Measurements from ENCODE around the gene KIAA0040.

Gene KIAA0040

GRCh38 chr1:175171036-175171913 is 21.3 kb downstream of the KIAA0040 start:
- no peaks in the 10 kb centered on the region for H3K9me3 Mint-ChIP-seq

GRCh38 chr1:175169286-175170018 is 23.1 kb downstream of the KIAA0040 start:
- no peaks in the 10 kb centered on the region for H3K27me3 Mint-ChIP-seq
- DNase-seq (ENCODE audit: low spot score in 2 of 2) (no peak), ATAC-seq (ENCODE audit: low read depth) (no peak)
- H3K4me3 Mint-ChIP-seq: no peak overlapping the region
- peaks cover 45% of the 10 kb centered on the region for H3K4me1 Mint-ChIP-seq
- peaks cover 47% of the 10 kb centered on the region for H3K36me3 Mint-ChIP-seq
- H3K9me3 Mint-ChIP-seq: no peaks in the 10 kb centered on the region
- H3K27ac Mint-ChIP-seq: peak overlapping the region; percentile 89

More at GRCh38 chr1:175171036-175171913, 21.3 kb downstream of the KIAA0040 start:
- H3K27me3 Mint-ChIP-seq: no peaks in the 10 kb centered on the region
- peak overlapping the region; percentile 89 for H3K27ac Mint-ChIP-seq
- H3K36me3 Mint-ChIP-seq: peaks cover 53% of the 10 kb centered on the region
- ATAC-seq (ENCODE audit: low read depth) (no peak), DNase-seq (ENCODE audit: low spot score in 2 of 2) (no peak)
- H3K4me1 Mint-ChIP-seq: peaks cover 55% of the 10 kb centered on the region
- no peak overlapping the region for H3K4me3 Mint-ChIP-seq

- Mint-ChIP-seq H3K27ac (peak overlapping the region; percentile 89), H3K4me1 (peaks cover 40% of the 10 kb centered on the region)
These were observed 23.8 kb downstream of the KIAA0040 start for GRCh38 chr1:175168782-175169181.

GRCh38 chr1:175167861-175168260 is 24.7 kb downstream of the KIAA0040 start:
- H3K27ac Mint-ChIP-seq: no peak overlapping the region
- no peak for DNase-seq (ENCODE audit: low spot score in 2 of 2)
- H3K27me3 Mint-ChIP-seq: no peaks in the 10 kb centered on the region
- H3K4me1 Mint-ChIP-seq: peaks cover 36% of the 10 kb centered on the region
- no peak overlapping the region for H3K4me3 Mint-ChIP-seq
- peaks cover 46% of the 10 kb centered on the region for H3K36me3 Mint-ChIP-seq
- H3K9me3 Mint-ChIP-seq: no peaks in the 10 kb centered on the region
- ATAC-seq (ENCODE audit: low read depth): no peak

More at GRCh38 chr1:175168782-175169181, 23.8 kb downstream of the KIAA0040 start:
- Mint-ChIP-seq H3K36me3 (peaks cover 48% of the 10 kb centered on the region), H3K9me3 (no peaks in the 10 kb centered on the region), H3K27me3 (no peaks in the 10 kb centered on the region), H3K4me3 (no peak overlapping the region)
- ATAC-seq (ENCODE audit: low read depth) (no peak), DNase-seq (ENCODE audit: low spot score in 2 of 2) (no peak)

- DNase-seq (ENCODE audit: low spot score in 2 of 2) (no peak), ATAC-seq (ENCODE audit: low read depth) (no peak)
- no peaks in the 10 kb centered on the region for H3K27me3 Mint-ChIP-seq
- no peak overlapping the region for H3K4me3 Mint-ChIP-seq
- peaks cover 43% of the 10 kb centered on the region for H3K36me3 Mint-ChIP-seq
- peaks cover 34% of the 10 kb centered on the region for H3K4me1 Mint-ChIP-seq
- H3K9me3 Mint-ChIP-seq: no peaks in the 10 kb centered on the region
- H3K27ac Mint-ChIP-seq: peak overlapping the region; percentile 69
These were observed 25.8 kb downstream of the KIAA0040 start for GRCh38 chr1:175166746-175167145.

GRCh38 chr1:175164751-175165150 is 27.8 kb downstream of the KIAA0040 start:
- H3K27me3 Mint-ChIP-seq: no peaks in the 10 kb centered on the region
- H3K4me3 Mint-ChIP-seq: no peak overlapping the region
- no peak for ATAC-seq (ENCODE audit: low read depth)
- H3K4me1 Mint-ChIP-seq: peaks cover 34% of the 10 kb centered on the region
- no peaks in the 10 kb centered on the region for H3K9me3 Mint-ChIP-seq
- no peak overlapping the region for H3K27ac Mint-ChIP-seq
- peaks cover 49% of the 10 kb centered on the region for H3K36me3 Mint-ChIP-seq
- no peak for DNase-seq (ENCODE audit: low spot score in 2 of 2)

- DNase-seq (ENCODE audit: low spot score in 2 of 2) (no peak), ATAC-seq (ENCODE audit: low read depth) (no peak)
- peak overlapping the region; percentile 29 for H3K27ac Mint-ChIP-seq
- H3K4me3 Mint-ChIP-seq: no peak overlapping the region
- H3K36me3 Mint-ChIP-seq: peaks cover 50% of the 10 kb centered on the region
- H3K27me3 Mint-ChIP-seq: no peaks in the 10 kb centered on the region
- H3K9me3 Mint-ChIP-seq: no peaks in the 10 kb centered on the region
- H3K4me1 Mint-ChIP-seq: peaks cover 30% of the 10 kb centered on the region
These were observed 28.9 kb downstream of the KIAA0040 start for GRCh38 chr1:175163702-175164101.

GRCh38 chr1:175162955-175163354 is 29.6 kb downstream of the KIAA0040 start:
- no peak for ATAC-seq (ENCODE audit: low read depth)
- no peaks in the 10 kb centered on the region for H3K27me3 Mint-ChIP-seq
- DNase-seq (ENCODE audit: low spot score in 2 of 2): no peak
- no peaks in the 10 kb centered on the region for H3K9me3 Mint-ChIP-seq
- H3K4me1 Mint-ChIP-seq: peaks cover 30% of the 10 kb centered on the region
- H3K36me3 Mint-ChIP-seq: peaks cover 51% of the 10 kb centered on the region
- H3K27ac Mint-ChIP-seq: no peak overlapping the region
- H3K4me3 Mint-ChIP-seq: no peak overlapping the region

- no peaks in the 10 kb centered on the region for H3K27me3 Mint-ChIP-seq
- H3K9me3 Mint-ChIP-seq: no peaks in the 10 kb centered on the region
- no peak for DNase-seq (ENCODE audit: low spot score in 2 of 2)
- peaks cover 30% of the 10 kb centered on the region for H3K36me3 Mint-ChIP-seq
- ATAC-seq (ENCODE audit: low read depth): no peak
- no peak overlapping the region for H3K27ac Mint-ChIP-seq
- H3K4me1 Mint-ChIP-seq: peaks cover 40% of the 10 kb centered on the region
- no peak overlapping the region for H3K4me3 Mint-ChIP-seq
These were observed 34.4 kb downstream of the KIAA0040 start for GRCh38 chr1:175158170-175158591.

- Mint-ChIP-seq H3K9me3 (no peaks in the 10 kb centered on the region), H3K27ac (peak overlapping the region; percentile 33), H3K36me3 (peaks cover 30% of the 10 kb centered on the region), H3K4me1 (peaks cover 40% of the 10 kb centered on the region), H3K4me3 (no peak overlapping the region), H3K27me3 (no peaks in the 10 kb centered on the region)
- ATAC-seq (ENCODE audit: low read depth) (no peak), DNase-seq (ENCODE audit: low spot score in 2 of 2) (no peak)
These were observed 35.4 kb downstream of the KIAA0040 start for GRCh38 chr1:175157200-175157599.

GRCh38 chr1:175155936-175156335 is 36.6 kb downstream of the KIAA0040 start:
- no peak overlapping the region for H3K4me3 Mint-ChIP-seq
- H3K27me3 Mint-ChIP-seq: peaks cover 6% of the 10 kb centered on the region
- peaks cover 22% of the 10 kb centered on the region for H3K36me3 Mint-ChIP-seq
- no peaks in the 10 kb centered on the region for H3K9me3 Mint-ChIP-seq
- peaks cover 34% of the 10 kb centered on the region for H3K4me1 Mint-ChIP-seq
- DNase-seq (ENCODE audit: low spot score in 2 of 2) (no peak), ATAC-seq (ENCODE audit: low read depth) (no peak)
- peak overlapping the region; percentile 43 for H3K27ac Mint-ChIP-seq

GRCh38 chr1:175155473-175155856 is 37.1 kb downstream of the KIAA0040 start:
- Mint-ChIP-seq H3K27ac (peak overlapping the region; percentile 43), H3K4me3 (no peak overlapping the region), H3K4me1 (peaks cover 30% of the 10 kb centered on the region), H3K27me3 (peaks cover 8% of the 10 kb centered on the region), H3K9me3 (no peaks in the 10 kb centered on the region), H3K36me3 (peaks cover 18% of the 10 kb centered on the region)
- DNase-seq (ENCODE audit: low spot score in 2 of 2) (no peak), ATAC-seq (ENCODE audit: low read depth) (no peak)

- peaks cover 9% of the 10 kb centered on the region for H3K27me3 Mint-ChIP-seq
- peaks cover 12% of the 10 kb centered on the region for H3K36me3 Mint-ChIP-seq
- H3K27ac Mint-ChIP-seq: no peak overlapping the region
- no peak overlapping the region for H3K4me3 Mint-ChIP-seq
- H3K9me3 Mint-ChIP-seq: no peaks in the 10 kb centered on the region
- H3K4me1 Mint-ChIP-seq: peaks cover 27% of the 10 kb centered on the region
- peak; percentile 66 to 72 for DNase-seq (ENCODE audit: low spot score in 2 of 2)
- ATAC-seq (ENCODE audit: low read depth): peak; percentile 66
These were observed 37.7 kb downstream of the KIAA0040 start for GRCh38 chr1:175154629-175155472.
